K562 (cell line): ENCODE data around the gene NQO2. TPM values are rescaled to one million over a fixed set of nuclear protein-coding genes. Genes with fewer than 3 reads are reported as not detected.

Experiments used
- CHAMP1 ChIP-seq: fragments of 450-650 bp; IDR thresholded peaks from 2 replicates; pipeline ENCODE4 v1.6.1; 2016; ENCODE audit warnings: mild to moderate bottlenecking
- ELF4 ChIP-seq: fragments of 450-650 bp; formaldehyde crosslinking; IDR thresholded peaks from 2 replicates; pipeline ENCODE4 v1.4.0; 2022; ENCODE audit warnings: missing genetic modification characterization
- KLF16 ChIP-seq: IDR thresholded peaks from 2 replicates; pipeline ENCODE4 v1.6.1; 2016; ENCODE audit warnings: antibody characterized with exemption
- NFYB ChIP-seq: IDR thresholded peaks from 2 replicates; pipeline ENCODE4 v1.6.1; 2011; ENCODE audit warnings: mild to moderate bottlenecking, moderate library complexity; ENCODE audit not compliant: insufficient read length; ENCODE audit errors: extremely low read depth
- TSHZ1 ChIP-seq: fragments of 250-450 bp; sonication (Bioruptor Pico); IDR thresholded peaks from 2 replicates; pipeline ENCODE4 v1.4.0; 2020; ENCODE audit warnings: mild to moderate bottlenecking, moderate library complexity
- ZFP30 ChIP-seq: fragments of 250-450 bp; sonication (Bioruptor Pico); IDR thresholded peaks from 2 replicates; pipeline ENCODE4 v1.8.0; 2022; ENCODE audit warnings: moderate library complexity, mild to moderate bottlenecking, inconsistent platforms, borderline replicate concordance
- ZNF384 ChIP-seq: IDR thresholded peaks from 2 replicates; pipeline ENCODE4 v1.6.1; 2012; ENCODE audit warnings: low read depth, low read length, improper control_type of control experiment
- ZNF431 ChIP-seq: sonication (generic); formaldehyde crosslinking; IDR thresholded peaks from 2 replicates; pipeline ENCODE4 v1.8.0; 2022; ENCODE audit warnings: mild to moderate bottlenecking, missing genetic modification reagents
- polyA plus RNA-seq, 8 experiments: library from polyadenylated mRNA; depleted of rRNA in 4 of 8; stranded (reverse) in 5 of 8; unstranded in 3 of 8; fragments of >200 nt; fragmentation: Nextera tagmentation in 2 of 8; fragmentation: Illumina TruSeq in 1 of 8; extraction: Ambion mirVana in 2 of 8; extraction: Trizol in 1 of 8; gene quantifications; 2 replicates each; pipeline versions ENCODE4 v1.2.1 to v1.2.3, GENCODE V29; 2011 to 2014; ENCODE audit warnings: inconsistent platforms in 1 of 8, missing spikeins in 1 of 8
- total RNA-seq, 7 experiments: library from RNA; depleted of rRNA in 6 of 7; stranded (reverse); fragments of >200 nt in 6 of 7; fragmentation: Illumina TruSeq in 2 of 7; extraction: Trizol in 2 of 7; gene quantifications; 2 replicates each; pipeline versions ENCODE4 v1.2.1 to v1.2.3, GENCODE V29; 2011 to 2021; ENCODE audit warnings: low replicate concordance in 1 of 7
- TF ChIP-seq, protein P1 (sequence below): fragments of 250-450 bp; sonication (Bioruptor Pico); IDR thresholded peaks from 2 replicates; pipeline ENCODE4 v1.8.0; 2022; ENCODE audit warnings: inconsistent platforms, mild to moderate bottlenecking, moderate library complexity, borderline replicate concordance
- TF ChIP-seq, protein P2 (sequence below): sonication (generic); formaldehyde crosslinking; IDR thresholded peaks from 2 replicates; pipeline ENCODE4 v1.4.0; 2020; ENCODE audit warnings: mild to moderate bottlenecking, missing genetic modification reagents
- TF ChIP-seq, protein P3 (sequence below): sonication (generic); formaldehyde crosslinking; IDR thresholded peaks from 2 replicates; pipeline ENCODE4 v1.8.1; 2023; ENCODE audit warnings: mild to moderate bottlenecking, missing genetic modification reagents

NQO2 gene
- total and polyA plus RNA-seq, 9 of the 15 experiments (the other 6 are each of a cell fraction or from before 2014, with no cell fraction given) = 54.6 to 214 (median 116) TPM

DNA sequence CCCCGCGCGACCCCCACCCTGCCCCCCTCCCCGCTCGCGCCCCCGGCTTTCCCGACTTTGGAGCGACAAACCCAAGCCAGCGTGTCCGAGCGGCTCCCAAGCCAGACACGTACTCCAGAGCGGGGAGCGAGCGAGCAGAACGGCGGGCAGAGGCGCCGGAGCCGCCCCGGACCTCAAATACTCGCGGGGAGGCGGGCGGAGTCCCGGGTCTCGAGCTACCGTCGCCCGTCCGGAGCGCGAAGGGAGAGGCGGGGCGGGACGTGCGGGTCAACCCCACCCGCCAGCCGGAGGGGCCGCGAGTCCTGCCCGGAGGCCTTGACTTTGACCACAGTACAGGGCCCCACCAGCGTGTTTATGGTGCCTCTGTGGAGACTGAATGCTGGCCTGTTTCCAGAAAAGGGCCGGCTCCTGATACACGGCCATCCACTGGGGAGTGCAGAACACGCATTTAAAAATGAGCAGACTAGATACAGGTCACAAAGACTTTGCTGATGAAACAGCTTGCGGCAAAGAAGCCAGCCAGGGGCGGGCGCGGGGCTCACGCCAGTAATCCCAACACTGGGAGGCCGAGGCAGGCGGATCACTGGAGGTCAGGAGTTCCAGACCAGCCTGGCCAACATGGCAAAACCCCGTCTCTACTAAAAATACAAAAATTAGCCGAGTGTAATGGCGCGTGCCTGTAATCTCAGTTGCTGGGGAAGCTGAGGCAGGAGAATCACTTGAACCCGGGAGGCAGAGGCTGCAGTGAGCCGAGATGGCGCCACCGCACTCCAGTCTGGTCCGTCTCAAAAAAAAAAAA, 28.1 kb upstream of the NQO2 start, which contains the start of gene SERPINB6 (continued):
- TF ChIP-seq NFYB (no peak), ELF4 (CRISPR knock-in tag) (no peak), ZNF384 (0 out of 2 replicates have a peak, but pooled peaks have one; percentile 34), ZFP30 (CRISPR knock-in tag) (no peak), ZNF431 (CRISPR knock-in tag) (peak; percentile 79), TSHZ1 (CRISPR knock-in tag) (0 out of 2 replicates have a peak, but pooled peaks have one; percentile 43), CHAMP1 (no peak), KLF16 (no peak)
- TF ChIP-seq, protein P1, sequence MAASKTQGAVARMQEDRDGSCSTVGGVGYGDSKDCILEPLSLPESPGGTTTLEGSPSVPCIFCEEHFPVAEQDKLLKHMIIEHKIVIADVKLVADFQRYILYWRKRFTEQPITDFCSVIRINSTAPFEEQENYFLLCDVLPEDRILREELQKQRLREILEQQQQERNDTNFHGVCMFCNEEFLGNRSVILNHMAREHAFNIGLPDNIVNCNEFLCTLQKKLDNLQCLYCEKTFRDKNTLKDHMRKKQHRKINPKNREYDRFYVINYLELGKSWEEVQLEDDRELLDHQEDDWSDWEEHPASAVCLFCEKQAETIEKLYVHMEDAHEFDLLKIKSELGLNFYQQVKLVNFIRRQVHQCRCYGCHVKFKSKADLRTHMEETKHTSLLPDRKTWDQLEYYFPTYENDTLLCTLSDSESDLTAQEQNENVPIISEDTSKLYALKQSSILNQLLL = no peak
- TF ChIP-seq, protein P2, sequence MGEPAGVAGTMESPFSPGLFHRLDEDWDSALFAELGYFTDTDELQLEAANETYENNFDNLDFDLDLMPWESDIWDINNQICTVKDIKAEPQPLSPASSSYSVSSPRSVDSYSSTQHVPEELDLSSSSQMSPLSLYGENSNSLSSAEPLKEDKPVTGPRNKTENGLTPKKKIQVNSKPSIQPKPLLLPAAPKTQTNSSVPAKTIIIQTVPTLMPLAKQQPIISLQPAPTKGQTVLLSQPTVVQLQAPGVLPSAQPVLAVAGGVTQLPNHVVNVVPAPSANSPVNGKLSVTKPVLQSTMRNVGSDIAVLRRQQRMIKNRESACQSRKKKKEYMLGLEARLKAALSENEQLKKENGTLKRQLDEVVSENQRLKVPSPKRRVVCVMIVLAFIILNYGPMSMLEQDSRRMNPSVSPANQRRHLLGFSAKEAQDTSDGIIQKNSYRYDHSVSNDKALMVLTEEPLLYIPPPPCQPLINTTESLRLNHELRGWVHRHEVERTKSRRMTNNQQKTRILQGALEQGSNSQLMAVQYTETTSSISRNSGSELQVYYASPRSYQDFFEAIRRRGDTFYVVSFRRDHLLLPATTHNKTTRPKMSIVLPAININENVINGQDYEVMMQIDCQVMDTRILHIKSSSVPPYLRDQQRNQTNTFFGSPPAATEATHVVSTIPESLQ (CRISPR knock-in tag) = no peak
- TF ChIP-seq, protein P3, sequence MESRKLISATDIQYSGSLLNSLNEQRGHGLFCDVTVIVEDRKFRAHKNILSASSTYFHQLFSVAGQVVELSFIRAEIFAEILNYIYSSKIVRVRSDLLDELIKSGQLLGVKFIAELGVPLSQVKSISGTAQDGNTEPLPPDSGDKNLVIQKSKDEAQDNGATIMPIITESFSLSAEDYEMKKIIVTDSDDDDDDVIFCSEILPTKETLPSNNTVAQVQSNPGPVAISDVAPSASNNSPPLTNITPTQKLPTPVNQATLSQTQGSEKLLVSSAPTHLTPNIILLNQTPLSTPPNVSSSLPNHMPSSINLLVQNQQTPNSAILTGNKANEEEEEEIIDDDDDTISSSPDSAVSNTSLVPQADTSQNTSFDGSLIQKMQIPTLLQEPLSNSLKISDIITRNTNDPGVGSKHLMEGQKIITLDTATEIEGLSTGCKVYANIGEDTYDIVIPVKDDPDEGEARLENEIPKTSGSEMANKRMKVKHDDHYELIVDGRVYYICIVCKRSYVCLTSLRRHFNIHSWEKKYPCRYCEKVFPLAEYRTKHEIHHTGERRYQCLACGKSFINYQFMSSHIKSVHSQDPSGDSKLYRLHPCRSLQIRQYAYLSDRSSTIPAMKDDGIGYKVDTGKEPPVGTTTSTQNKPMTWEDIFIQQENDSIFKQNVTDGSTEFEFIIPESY (CRISPR knock-in tag) = peak; percentile 72
